GM19351 (cell line): ENCODE measurements around the gene ECE2.

Experiments used
- ATAC-seq: cut with Tn5 transposase; IDR thresholded peaks from one replicate; pipeline ENCODE4 v1.9.1; 2021; ENCODE audit warnings: mild to moderate bottlenecking, moderate library complexity; ENCODE audit not compliant: unreplicated experiment

Gene ECE2

GRCh38 chr3:184240384-184241140, 35.3 kb upstream of the ECE2 start:
- ATAC-seq, result no peak

GRCh38 chr3:184241141-184241446, 34.7 kb upstream of the ECE2 start:
- ATAC-seq, result no peak

GRCh38 chr3:184241447-184242296, 34.1 kb upstream of the ECE2 start:
- ATAC-seq, result no peak

- no peak for ATAC-seq
Measured at GRCh38 chr3:184242297-184242685, 33.5 kb upstream of the ECE2 start.

- peak; percentile 41 for ATAC-seq
Measured at GRCh38 chr3:184248454-184249411, 27.1 kb upstream of the ECE2 start, which contains the start of gene ALG3. ALG3 (minus strand) TSS chr3:184248962; CDS start chr3:184248940, 22 bp downstream.

GRCh38 chr3:184249412-184250166, 26.2 kb upstream of the ECE2 start, which contains the start of gene EEF1AKMT4:
EEF1AKMT4 (plus strand) TSS chr3:184249672; CDS start chr3:184249695, 23 bp downstream.
- peak; percentile 85 for ATAC-seq

- ATAC-seq, result peak; percentile 63
Measured at GRCh38 chr3:184250167-184250828, 25.5 kb upstream of the ECE2 start.

GRCh38 chr3:184255291-184256039, 20.4 kb upstream of the ECE2 start:
- ATAC-seq, result no peak

GRCh38 chr3:184257083-184257915, 18.5 kb upstream of the ECE2 start:
- no peak for ATAC-seq

- ATAC-seq, result no peak
Measured at GRCh38 chr3:184258926-184259325, 16.9 kb upstream of the ECE2 start.

GRCh38 chr3:184259396-184259877, 16.4 kb upstream of the ECE2 start:
- no peak for ATAC-seq

- no peak for ATAC-seq
Measured at GRCh38 chr3:184259878-184260723, 15.7 kb upstream of the ECE2 start.

GRCh38 chr3:184260724-184261269, 15.0 kb upstream of the ECE2 start:
- no peak for ATAC-seq

- peak; percentile 69 for ATAC-seq
Measured at GRCh38 chr3:184261270-184261853, 14.5 kb upstream of the ECE2 start, which contains the start of gene CAMK2N2. CAMK2N2 (minus strand) TSS chr3:184261553; CDS start chr3:184261285, 268 bp downstream.

GRCh38 chr3:184261854-184262763, 13.7 kb upstream of the ECE2 start:
- ATAC-seq, result peak; percentile 25
